Ovary (tissue), 9 donors: ENCODE measurements around the gene LIME1. TPM values are rescaled to one million over a fixed set of nuclear protein-coding genes. Genes with fewer than 3 reads are reported as not detected.

Experiments used
- DNase-seq, 5 donors: peaks; one replicate each; pipeline ENCODE4 v3.0.0-alpha.2; 2019 to 2020
- H3K27ac ChIP-seq, 2 donors: fragments of 200-600 bp; one replicate each; pipeline versions ENCODE4 v1.5.1 to v1.8.0; 2019 to 2022
- H3K27me3 ChIP-seq: fragments of 200-600 bp; one replicate; pipeline ENCODE4 v1.8.0; 2022
- H3K36me3 ChIP-seq: fragments of 200-600 bp; sonication (generic); one replicate; pipeline ENCODE4 v1.5.1; 2019
- H3K4me1 ChIP-seq: one replicate; pipeline ENCODE4 v1.8.1; 2013; ENCODE audit warnings: mild to moderate bottlenecking, moderate library complexity; ENCODE audit not compliant: insufficient read depth
- H3K4me3 ChIP-seq: fragments of 200-600 bp; sonication (generic); one replicate; pipeline ENCODE4 v1.5.1; 2017
- H3K9me3 ChIP-seq, 2 donors: fragments of 200-600 bp in 1 of 2; sonication (generic) in 1 of 2; one replicate each; pipeline versions ENCODE4 v1.5.1 to v1.8.1; 2013 to 2019; ENCODE audit warnings: mild to moderate bottlenecking in 1 of 2, moderate library complexity in 1 of 2
- CTCF ChIP-seq, 3 donors: fragments of 450-650 bp in 2 of 3; fragments of 200-600 bp in 1 of 3; IDR thresholded peaks; one replicate each; pipeline versions ENCODE4 v1.5.1 to v1.8.0; 2016 to 2022; ENCODE audit warnings: antibody characterized with exemption in 3 of 3, mild to moderate bottlenecking in 1 of 3
- EP300 ChIP-seq: sonication (generic); formaldehyde crosslinking; IDR thresholded peaks from one replicate; pipeline ENCODE4 v1.6.1; 2017; ENCODE audit warnings: antibody characterized with exemption
- POLR2A ChIP-seq: fragments of 450-650 bp; IDR thresholded peaks from one replicate; pipeline ENCODE4 v1.6.1; 2017; ENCODE audit warnings: antibody characterized with exemption, mild to moderate bottlenecking, moderate library complexity
- WGBS, 3 donors: extraction: QIAGEN DNeasy Blood & Tissue Kit in 1 of 3; methylation state at CpG; one replicate each; pipeline versions ENCODE4 v1.1.5 to v1.1.7; 2013 to 2017; 5-methylcytosine and 5-hydroxymethylcytosine counted together
- intact Hi-C, 4 donors: fragments of 100-400 bp; cut with DNase I; formaldehyde crosslinking; loops; one replicate each; pipeline versions ENCODE4 v1.11.0 to v1.15.1; 2022 to 2023
- polyA plus RNA-seq, 2 donors: library from polyadenylated mRNA; stranded (reverse); fragments of 200-250 nt in 1 of 2; fragments of 350-450 nt in 1 of 2; fragmentation: Illumina TruSeq in 1 of 2; extraction: RNeasy Lipid Tissue Mini Kit (QIAGEN cat#74804) in 1 of 2; gene quantifications; one replicate each; pipeline ENCODE4 v1.2.3, GENCODE V29; 2013 to 2014
- total RNA-seq, 7 donors: library from RNA; depleted of rRNA in 2 of 7; stranded (reverse); fragments of >200 nt in 2 of 7; fragmentation: NEBNext Ultra II Directional in 3 of 7; extraction: Animal tissue kit (Norgen Biotek cat#: 25700) in 3 of 7; gene quantifications; one replicate each; pipeline versions ENCODE4 v1.1.0 to v1.2.4, GENCODE V29; 2016 to 2023
- donor health status: DM: no; HTN: no; CAD: no; lungs with moderate emphysema.
- donor health status: DM: no; HTN: no; CAD: no.
- donor health status: Bipolar disorder and iron deficiency.
- donor health status: DM: yes; HTN: yes; CAD: no.
- donor health status: DM: no; HTN: no; CAD: no.
- donor health status: DM: yes; HTN: yes; CAD: no.

The LIME1 gene
- total and polyA plus RNA-seq, 9 donors, result 0.15 to 21.6 (median 13.7) TPM

DNA sequence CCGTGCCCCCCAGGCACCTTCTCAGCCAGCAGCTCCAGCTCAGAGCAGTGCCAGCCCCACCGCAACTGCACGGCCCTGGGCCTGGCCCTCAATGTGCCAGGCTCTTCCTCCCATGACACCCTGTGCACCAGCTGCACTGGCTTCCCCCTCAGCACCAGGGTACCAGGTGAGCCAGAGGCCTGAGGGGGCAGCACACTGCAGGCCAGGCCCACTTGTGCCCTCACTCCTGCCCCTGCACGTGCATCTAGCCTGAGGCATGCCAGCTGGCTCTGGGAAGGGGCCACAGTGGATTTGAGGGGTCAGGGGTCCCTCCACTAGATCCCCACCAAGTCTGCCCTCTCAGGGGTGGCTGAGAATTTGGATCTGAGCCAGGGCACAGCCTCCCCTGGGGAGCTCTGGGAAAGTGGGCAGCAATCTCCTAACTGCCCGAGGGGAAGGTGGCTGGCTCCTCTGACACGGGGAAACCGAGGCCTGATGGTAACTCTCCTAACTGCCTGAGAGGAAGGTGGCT, 39.1 kb upstream of the LIME1 start:
- H3K4me3 ChIP-seq, result no peak overlapping the region
- no peaks in the 10 kb centered on the region for H3K9me3 ChIP-seq
- H3K4me1 ChIP-seq, result peaks cover 2% of the 10 kb centered on the region
- peak in 4 of 5 donors; percentile 13 to 42 (median 32) for DNase-seq
- H3K27me3 ChIP-seq, result no peaks in the 10 kb centered on the region
- WGBS, 3 donors, result 46 to 61% (median 51%) methylated on average over 7 of the region's 7 CpGs
- no peak for TF ChIP-seq POLR2A
- no peak for TF ChIP-seq CTCF (IDR thresholded peaks at IDR 0.05)
- TF ChIP-seq EP300, result no peak
- no peak overlapping the region for H3K27ac ChIP-seq
- H3K36me3 ChIP-seq, result no peaks in the 10 kb centered on the region
- intact Hi-C loops, result no loop called here

- no peaks in the 10 kb centered on the region for H3K36me3 ChIP-seq
- peaks cover 2% of the 10 kb centered on the region for H3K4me1 ChIP-seq
- intact Hi-C loops, result no loop called here
- DNase-seq, result peak in 2 of 5 donors; percentile 18 to 38
- H3K4me3 ChIP-seq, result no peak overlapping the region
- H3K9me3 ChIP-seq, result no peaks in the 10 kb centered on the region
- WGBS, 3 donors, result 70 to 85% (median 80%) methylated on average over 40 of the region's 40 CpGs
- H3K27ac ChIP-seq, result no peak overlapping the region
- H3K27me3 ChIP-seq, result no peaks in the 10 kb centered on the region
- TF ChIP-seq EP300 (no peak), CTCF (IDR thresholded peaks at IDR 0.05) (no peak), POLR2A (no peak)
These were observed 38.5 kb upstream of the LIME1 start for GRCh38 chr20:63697868-63698545.

- no peaks in the 10 kb centered on the region for H3K27me3 ChIP-seq
- no peak overlapping the region for H3K4me3 ChIP-seq
- no peaks in the 10 kb centered on the region for H3K36me3 ChIP-seq
These were observed 37.6 kb upstream of the LIME1 start for GRCh38 chr20:63698739-63699465.

More at GRCh38 chr20:63698739-63699465, 37.6 kb upstream of the LIME1 start:
- intact Hi-C loops, result no loop called here
- H3K27ac ChIP-seq, result no peak overlapping the region
- WGBS, 3 donors, result 14 to 32% (median 20%) methylated on average over 18 to 19 of the region's 19 CpGs
- H3K4me1 ChIP-seq, result peaks cover 2% of the 10 kb centered on the region
- no peaks in the 10 kb centered on the region for H3K9me3 ChIP-seq
- TF ChIP-seq EP300, result no peak
- TF ChIP-seq POLR2A, result no peak
- TF ChIP-seq CTCF (IDR thresholded peaks at IDR 0.05), result no peak
- peak; percentile 19 to 65 (median 50) for DNase-seq
